GM19467 (cell line): ENCODE data around the gene NOA1.
"Not testable (repeated sequence)": the region's sequence is repeated elsewhere in the genome, so short reads cannot be mapped to it uniquely, and the experiment has no call there.

Experiments used
- ATAC-seq: cut with Tn5 transposase; IDR thresholded peaks from one replicate; pipeline ENCODE4 v1.9.1; 2021; ENCODE audit warnings: mild to moderate bottlenecking, moderate library complexity; ENCODE audit not compliant: unreplicated experiment

Gene NOA1

GRCh38 chr4:56959100-56959499 lies 18.3 kb downstream of the NOA1 start:
- ATAC-seq = no peak

- ATAC-seq = no peak
These were observed 19.3 kb downstream of the NOA1 start for GRCh38 chr4:56958111-56958517.

GRCh38 chr4:56953680-56954520 lies 23.5 kb downstream of the NOA1 start:
- no peak for ATAC-seq

- no peak for ATAC-seq
These were observed 36.0 kb downstream of the NOA1 start for GRCh38 chr4:56941403-56941802.

GRCh38 chr4:56940971-56941370 lies 36.4 kb downstream of the NOA1 start:
- ATAC-seq = no peak

GRCh38 chr4:56940403-56940802 lies 37.0 kb downstream of the NOA1 start:
- no peak for ATAC-seq

DNA sequence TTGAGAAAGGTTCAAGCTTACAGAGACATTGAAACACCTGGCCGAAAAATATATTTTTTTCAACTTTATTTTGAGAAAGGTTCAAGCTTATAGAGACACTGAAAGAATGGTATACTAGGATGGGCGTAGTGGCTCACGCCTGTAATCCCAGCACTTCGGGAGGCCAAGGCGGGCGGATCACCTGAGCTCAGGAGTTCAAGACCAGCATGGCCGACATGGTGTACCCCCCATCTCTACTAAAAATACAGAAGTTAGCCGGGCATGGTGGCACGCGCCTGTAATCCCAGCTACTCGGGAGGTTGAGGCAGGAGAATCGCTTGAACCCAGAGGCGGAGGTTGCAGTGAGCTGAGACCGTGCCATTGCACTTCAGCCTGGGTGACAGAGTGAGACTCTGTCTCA lies 37.6 kb downstream of the NOA1 start:
- ATAC-seq = not testable (repeated sequence)

DNA sequence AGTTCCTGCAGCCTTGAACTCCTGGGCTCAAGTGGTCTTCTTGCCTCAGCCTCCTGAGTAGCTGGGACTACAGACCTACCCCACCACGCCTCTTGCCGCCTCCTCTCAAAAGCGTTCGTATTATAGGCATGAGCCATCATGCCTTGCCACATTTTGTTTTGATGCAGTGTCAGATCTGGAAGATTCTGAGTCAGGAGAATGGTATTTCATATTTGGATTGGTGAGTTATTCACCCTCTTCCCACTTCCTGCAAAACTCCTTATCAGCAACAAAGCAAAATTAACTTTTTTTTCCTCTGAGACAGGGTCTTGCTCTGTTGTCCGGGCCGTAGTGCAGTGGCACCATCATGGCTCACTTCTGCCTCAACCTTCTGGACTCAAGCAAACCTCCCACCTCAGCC lies 40.1 kb downstream of the NOA1 start:
- no peak for ATAC-seq

GRCh38 chr4:56931924-56932323 lies 45.5 kb downstream of the NOA1 start:
- ATAC-seq = no peak

- ATAC-seq = no peak
These were observed 46.8 kb downstream of the NOA1 start for GRCh38 chr4:56930638-56931037.

DNA sequence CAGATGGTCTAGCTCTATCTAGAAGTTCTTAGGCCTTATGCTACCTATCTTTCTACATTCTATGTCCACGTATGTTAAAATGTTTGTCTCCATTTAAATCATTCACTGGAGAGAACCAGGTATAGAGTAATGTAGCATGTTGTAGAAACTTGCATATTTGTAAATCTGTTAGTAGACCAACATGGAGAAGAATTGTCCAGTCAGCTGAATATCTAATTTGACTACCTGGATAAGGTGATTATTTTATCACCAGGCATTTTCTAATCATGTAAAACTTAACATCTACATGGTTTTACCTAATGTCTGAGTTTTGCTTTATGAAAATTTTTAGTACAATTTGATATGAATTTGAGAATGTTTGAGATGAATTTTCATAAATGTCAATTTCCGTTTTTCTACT lies 50.2 kb downstream of the NOA1 start:
- no peak for ATAC-seq

DNA sequence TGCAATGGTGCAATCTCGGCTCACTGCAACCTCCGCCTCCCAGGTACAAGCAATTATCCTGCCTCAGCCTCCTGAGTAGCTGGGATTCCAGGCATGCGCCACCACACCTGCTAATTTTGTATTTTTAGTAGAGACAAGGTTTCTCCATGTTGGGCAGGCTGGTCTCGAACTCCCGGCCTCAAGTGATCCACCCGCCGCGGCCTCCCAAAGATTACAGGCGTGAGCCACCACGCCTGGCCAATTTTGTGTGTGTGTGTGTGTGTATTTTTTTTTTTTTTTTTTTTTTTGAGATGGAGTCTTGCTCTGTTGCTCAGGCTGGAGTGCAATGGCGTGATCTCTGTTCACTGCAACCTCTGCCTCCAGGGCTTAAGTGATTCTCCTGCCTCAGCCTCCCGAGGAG lies 62.4 kb downstream of the NOA1 start:
- not testable (repeated sequence) for ATAC-seq

DNA sequence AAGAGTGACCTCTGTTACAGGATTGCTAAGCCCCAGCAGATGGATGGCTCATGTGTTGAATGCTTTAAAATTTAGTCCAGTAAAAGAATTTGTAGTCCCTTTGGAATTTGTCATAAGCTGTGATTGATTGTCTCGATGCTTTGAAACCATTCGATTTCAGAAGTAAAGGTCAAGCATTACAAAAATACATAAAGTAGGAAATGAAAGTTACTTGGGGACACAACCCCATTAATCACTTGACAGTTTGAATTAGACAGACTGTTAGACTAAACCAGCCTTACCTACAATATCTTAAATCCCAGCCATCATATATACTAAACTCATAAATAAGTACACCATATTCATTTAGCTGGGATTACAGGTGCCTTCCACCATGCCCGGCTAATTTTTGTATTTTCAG lies 63.1 kb downstream of the NOA1 start:
- no peak for ATAC-seq
